ENCODE results near the gene EPS8L3.
"Not testable (repeated sequence)": the region's sequence is repeated elsewhere in the genome, so short reads cannot be mapped to it uniquely, and the experiment has no call there.

Gene EPS8L3

DNA sequence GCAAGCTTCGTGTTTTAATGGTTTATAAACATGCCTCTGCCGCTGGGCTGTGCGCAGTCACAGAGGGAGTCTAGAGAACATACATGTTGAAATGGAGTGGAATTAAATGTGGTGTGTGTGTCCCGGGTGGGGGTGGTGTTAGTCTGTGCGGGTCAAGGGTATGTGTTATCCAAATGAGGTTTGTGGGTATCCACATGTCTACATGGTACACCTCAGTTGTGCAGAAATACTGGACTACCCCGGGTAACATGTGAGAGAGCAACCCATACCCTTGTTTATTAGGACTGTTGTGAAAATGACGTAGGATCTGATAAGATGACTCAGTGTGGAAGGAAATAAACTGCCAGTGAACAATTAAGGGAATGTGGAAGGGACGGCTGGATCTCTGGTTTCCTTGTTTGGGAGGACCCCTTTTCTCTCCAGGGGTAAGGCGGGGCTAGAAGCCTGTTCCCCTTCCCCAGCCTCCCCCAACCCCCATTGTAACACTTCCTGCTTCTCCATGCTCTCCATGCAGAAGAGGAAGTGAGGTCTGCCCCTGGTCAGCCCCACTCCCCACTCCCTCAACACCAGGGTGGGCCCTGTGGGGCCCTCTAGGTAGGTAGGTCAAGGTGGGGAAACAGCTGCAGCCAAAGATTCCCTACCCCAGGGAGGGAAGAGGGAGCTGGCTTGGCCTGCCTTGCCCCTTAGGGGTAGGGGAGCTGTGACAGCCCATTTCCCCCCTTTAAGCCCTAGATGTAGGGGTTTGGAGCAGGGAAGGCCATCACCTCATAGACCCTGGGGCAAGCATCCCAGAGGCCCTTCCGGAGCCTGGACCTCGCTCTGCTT lies 690 bp downstream of the EPS8L3 start:
- no peak for DNase-seq

DNA sequence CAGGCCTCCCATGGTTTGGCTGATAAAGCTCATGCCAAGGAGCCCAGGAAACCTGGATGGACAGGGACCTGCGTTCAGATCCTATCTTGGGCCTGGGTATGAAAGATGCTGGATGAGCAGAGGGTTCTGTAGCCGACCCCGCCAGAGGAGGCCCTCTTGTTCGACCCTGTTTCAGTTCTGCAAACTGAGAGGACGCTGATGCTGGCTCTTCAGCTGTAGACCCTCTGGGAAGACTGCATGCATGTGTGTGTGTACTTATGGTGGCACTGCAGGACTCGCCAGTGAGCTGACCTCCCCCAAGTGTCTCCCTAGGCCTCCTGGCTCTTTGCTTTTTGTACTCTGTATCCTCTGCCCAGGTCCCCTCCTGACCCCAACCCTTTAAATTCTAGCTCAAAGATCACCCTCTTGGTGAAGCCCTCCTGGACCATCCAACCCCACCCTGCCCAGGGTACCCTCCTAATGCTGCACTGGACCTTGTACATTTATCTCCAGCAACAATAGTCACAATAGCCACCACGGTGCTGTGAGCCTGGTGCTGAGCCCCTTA lies 1.6 kb downstream of the EPS8L3 start:
- DNase-seq = no peak

DNA sequence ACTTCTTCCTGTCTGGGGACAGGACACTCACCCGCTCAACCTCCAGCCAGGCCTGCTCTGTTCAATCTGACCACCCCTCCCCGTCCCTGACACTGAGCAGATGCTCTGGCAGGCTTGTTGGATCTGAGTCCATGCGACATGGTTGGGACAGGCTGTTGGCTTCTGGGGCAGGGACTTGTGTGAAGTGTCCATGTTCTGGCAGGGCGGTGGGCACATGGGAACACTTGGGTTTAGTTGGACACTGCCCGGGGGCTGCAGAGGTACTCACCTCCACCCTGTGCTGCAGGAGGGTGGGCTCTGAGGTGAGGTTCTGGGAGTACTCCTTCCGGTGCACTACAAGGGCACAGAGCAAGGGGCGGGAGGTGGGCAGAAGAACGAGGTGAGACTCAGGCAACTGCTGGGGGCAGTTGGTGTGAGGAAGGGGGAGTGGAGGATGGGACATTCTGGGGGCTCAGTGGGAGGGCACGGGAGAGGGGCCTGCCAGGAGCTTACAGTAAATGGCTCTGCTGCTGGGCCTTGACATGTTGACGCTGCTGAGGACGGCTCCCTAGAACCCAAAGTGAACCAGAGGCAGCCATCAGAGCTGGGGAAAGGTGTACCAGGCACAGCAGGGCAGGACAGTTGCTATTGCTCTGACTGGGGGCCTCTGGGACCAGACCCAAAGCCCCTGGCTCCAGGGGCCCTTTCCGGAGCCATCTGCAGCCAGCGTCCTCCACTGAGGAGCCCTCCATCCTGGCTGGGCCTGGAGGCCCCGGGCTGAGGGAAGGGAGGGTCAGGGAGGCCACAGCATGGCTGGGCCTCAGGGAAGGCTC lies 2.3 kb downstream of the EPS8L3 start:
- DNase-seq = no peak

DNA sequence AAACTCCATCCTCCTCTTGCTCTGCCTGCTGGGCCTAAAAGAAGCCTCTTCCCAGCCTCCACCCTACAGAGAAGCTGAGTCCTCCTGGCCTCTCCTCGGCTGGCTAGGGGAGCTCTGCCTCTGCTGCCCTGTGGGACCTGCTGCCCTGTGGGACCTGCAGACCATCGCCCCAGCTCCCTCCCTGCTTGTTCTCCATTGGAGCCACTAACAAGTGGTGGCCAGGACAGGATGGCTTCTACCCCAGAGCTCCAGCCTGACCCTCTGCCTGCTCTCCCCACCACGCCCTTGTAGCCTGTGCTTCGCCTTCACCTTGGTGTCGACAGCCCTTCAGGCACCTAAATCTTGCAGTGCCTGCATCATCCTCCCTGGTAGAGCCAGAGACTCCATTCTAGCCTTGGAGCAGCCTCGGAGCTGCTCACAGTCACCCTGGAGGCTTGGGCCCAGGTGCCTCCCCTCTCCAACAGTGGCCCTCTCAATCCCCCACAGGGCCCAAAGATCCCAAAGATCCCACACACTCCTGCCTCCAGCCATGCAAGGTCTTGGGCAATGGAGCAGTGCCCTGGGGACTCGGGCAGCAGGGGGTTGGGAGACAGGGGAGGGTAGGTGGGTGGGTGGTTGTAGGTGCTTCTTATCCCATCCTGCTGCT lies 3.0 kb downstream of the EPS8L3 start:
- no peak for DNase-seq

DNA sequence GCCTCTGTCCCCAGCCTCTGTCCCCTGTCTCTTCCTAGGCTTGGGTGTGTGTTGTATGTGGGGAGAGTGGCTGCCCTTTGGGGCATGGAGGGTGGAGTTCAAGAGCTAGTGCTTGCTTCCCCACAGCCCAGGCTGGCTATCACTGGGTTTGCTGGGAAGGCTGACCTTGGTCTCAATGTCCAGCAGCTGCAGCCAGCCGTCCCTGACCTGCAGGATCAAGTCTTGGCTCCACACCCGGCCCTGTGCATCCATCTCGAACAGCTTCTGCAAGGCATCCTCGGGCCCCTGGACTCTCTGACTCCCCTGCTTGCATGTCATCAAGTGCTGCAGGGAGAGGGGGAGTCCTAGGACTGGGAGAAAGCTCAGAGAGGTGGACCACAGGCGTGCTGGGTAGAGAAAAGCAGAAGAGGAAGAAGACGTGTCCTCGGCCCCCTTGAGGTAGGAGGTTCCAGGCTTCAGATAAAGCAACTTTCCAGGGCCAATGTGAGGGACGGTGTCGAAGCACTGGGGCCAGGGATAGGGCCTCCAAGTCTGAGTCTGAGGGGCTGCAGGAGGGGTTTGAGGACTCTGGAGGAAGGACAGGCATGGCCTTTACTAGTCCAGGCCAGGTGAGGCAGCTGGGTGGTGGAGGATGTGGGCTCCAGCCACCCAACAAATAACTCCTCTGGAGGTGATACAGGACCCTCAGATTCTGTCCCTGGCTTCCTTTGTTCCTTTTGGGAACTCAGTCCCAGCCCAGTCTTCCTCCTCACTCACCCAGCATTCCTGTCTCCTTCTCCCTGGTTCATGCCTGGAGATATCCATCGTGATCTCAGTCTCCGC lies 4.0 kb downstream of the EPS8L3 start:
- no peak for DNase-seq

DNA sequence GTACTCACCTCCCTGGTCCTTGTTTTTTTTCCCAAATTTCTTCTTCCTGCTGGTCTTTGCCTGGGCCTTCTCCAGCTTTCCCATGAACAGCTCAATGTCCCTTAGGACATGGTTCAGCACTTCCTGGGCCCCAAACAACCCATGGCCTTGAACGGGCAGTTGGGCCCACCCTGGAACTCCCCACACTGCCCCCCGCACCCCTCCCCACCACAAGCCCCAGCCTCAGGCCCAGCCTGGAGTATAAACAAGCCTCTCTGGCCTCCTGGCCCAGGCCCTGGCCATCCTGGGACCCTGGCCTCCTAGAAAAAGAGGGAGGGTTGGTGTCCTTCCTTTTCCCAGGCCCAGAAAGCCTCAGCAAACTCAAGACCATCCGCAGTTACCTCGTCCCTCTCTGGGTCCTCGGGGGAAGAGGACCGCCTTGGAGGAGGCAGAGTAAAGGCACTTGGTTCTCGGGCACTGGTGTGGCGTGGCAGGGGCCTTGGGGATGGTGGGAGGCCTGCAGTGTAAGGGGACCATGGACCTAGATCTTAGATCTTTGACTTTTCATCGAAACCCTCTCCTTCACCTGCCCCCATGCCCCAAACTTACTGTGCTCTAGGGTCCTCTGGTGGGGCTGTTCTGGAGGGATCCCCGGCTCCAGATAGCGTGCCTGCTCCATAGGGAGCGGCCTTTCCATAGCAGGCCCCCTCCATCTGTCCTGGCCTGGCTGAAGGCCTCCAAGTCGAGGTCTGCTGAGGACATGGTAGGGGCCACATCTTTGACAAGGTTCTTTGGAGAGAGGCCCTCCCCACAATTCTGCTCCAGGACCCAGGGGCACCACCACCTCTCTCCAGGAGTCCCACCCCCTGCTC lies 5.6 kb downstream of the EPS8L3 start:
- no peak for DNase-seq

DNA sequence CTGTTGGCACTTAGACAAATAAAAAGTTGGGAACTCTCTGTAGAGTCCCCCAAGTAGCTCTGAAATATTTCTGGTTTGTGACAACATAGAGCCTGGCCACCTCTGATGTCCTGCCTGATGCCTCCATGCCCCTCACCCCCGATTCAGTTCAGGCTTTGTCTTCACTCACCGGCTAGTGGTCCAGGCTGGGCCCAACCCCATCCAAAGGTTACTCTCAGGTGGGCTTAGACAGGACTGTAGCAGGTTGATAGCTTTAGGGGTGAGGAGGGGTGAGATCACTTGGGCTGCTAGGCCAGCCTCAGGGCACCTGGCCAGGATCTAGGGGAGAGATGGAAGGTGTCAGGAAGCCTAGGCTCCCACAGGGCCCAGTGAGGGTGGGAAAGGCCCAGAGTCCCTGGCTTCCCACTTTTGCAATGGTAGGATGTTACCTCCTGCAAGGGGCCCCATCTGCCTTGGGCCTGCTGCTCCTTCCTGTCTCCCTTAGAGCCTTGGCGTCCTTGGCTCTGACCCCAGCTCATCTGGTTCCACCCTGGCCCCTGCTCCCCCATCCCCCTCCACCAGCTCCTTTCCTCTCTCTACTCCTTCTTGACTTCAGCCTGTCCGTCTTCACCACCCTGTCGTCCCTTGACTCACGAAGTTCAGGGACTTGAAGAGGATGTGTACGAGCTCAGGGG lies 6.7 kb downstream of the EPS8L3 start:
- DNase-seq = no peak

DNA sequence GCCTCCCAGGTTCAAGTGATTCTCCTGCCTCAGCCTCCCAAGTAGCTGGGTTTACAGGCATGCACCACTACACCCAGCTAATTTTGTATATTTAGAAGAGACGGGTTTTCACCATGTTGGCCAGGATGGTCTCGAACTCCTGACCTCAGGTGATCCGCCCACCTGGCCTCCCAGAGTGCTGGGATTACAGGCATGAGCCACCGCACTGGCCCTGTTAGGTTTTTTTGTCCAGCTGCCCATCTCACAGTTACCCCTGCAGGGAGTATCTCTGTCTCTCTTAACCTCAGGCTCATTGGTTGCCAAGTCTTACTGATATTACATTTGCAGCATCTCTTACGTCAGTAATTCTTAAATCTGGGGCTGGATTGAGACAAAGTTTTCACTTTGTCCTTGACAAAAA lies 7.4 kb downstream of the EPS8L3 start:
- not testable (repeated sequence) for DNase-seq

DNA sequence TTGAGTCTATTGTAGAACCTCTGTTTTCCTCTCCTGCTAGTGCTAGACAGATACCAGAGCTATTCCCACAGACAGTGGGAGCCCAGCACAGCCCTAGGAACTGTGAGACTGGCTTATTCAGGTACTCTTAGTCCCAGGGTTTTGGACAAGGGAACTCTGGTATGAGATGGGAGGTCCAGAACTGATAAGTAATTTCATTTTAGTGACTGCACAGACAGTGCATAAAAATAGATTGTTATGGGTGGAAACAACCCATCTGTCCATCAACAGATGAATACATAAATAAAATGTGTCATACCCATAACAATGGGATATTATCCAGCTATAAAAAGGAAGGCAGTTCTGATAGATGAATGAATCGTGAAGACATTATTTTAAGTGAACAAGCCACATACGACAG lies 9.0 kb downstream of the EPS8L3 start:
- DNase-seq = no peak

DNA sequence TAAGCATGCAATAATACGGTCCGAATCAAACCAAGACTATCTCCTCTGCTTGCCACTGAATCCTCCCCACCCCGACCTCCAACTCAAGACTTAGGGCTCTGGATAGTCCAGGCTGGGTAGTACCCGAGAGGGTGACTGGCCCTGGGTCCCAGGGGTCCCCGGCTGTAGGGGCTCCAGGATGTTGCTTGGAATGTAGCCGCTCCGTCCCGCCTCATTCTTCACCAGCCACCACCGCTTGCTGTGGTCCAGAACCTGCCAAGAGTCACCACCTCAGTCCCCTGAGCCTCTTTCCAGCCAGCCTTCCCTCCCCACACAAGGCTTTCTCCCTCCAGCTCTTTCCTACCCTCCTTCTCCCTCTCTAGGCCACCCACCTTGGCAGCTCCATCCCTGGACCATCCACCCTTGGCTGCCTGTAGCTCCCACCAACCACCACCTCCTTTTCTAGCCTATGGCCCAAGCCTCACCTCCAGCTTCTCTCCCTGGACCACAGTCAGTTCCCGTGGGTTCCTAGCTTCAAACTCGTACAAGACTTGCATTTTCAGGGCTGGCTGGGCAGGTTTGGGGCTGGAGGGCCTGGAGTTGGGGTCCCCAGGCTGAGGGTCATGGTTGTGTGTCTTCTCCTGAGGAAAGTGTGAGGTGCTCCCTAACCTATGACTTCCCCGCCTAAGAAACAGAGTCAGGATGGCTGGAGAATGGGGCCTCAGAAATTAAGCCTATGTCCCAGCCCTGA lies 12.0 kb downstream of the EPS8L3 start:
- no peak for DNase-seq

DNA sequence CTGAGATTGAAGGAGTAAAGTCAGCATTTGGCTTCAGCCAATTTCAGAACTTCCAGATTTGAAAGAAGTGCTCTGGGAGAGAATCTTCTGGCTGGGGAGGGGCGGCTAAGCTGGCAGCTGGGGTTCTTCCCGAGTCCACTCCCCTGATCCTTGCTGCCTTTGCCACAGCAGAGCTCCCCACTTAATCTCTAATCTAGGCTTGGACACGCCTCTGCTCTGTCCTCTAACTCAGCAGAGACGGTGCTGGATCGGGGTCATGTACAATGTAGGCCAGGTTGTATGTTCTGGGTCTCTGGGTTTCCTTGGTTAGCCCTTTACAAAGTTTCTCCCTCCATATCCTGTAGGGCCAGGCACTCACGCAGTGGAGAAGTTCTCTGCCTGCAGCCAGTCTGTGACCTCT lies 12.8 kb downstream of the EPS8L3 start:
- no peak for DNase-seq

DNA sequence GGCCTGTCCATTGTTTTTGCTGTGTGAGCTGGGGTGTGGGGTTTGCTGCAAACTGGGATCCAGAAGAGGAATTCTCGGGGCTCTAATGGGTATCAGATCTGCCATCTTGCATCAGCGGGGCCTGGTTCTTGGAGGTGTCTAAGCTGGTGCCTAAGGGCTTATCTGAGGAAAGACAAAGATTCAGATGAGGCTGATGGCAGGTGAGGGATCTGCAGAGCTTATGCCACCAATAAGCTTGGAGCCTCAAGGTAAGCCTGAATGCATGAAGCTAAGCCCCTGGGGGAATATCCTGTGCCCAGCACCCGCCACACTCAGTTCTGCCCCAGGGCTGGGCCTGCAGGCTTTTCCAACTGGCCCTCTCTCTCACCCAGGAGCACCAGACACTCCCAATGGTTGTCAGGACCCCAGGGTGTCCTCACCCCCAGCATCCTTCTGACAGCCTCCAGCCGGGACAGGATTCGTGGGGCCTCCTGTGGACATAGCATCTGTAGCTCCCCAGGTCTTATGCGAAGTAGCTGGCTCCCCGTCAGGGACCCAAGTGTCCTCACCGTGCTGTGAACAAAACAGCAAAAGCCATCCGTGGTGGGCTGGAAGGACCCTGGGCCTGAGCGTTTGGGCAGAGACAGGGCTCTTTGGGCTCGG lies 13.4 kb downstream of the EPS8L3 start:
- no peak for DNase-seq

DNA sequence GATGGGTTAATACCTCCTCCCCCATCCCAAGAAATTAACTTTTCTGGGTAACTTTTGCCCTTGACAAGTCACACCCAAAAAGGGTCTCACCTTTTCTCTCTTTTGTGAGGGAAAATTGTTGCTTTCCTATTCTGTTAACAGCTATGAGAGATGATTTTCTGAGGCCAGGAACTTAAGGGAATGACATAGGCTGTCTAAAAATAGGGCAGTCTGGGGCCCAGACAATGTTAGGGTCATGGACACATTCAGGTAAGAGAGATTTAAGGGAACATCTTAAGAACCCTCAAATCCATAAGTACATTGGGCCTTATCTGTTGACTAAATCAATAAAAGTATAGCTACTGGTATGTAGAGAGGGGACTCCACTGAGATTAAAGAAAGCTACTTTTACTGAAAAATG lies 14.5 kb downstream of the EPS8L3 start:
- DNase-seq = no peak

DNA sequence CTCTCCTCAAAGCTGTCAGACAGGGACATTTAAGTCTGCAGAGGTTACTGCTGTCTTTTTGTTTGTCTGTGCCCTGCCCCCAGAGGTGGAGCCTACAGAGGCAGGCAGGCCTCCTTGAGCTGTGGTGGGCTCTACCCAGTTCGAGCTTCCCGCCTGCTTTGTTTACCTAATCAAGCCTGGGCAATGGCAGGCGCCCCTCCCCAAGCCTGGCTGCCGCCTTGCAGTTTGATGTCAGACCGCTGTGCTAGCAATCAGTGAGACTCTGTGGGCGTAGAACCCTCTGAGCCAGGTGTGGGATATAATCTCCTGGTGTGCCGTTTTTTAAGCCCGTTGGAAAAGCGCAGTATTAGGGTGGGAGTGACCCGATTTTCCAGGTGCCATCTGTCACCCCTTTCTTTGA lies 15.4 kb downstream of the EPS8L3 start:
- not testable (repeated sequence) for DNase-seq

DNA sequence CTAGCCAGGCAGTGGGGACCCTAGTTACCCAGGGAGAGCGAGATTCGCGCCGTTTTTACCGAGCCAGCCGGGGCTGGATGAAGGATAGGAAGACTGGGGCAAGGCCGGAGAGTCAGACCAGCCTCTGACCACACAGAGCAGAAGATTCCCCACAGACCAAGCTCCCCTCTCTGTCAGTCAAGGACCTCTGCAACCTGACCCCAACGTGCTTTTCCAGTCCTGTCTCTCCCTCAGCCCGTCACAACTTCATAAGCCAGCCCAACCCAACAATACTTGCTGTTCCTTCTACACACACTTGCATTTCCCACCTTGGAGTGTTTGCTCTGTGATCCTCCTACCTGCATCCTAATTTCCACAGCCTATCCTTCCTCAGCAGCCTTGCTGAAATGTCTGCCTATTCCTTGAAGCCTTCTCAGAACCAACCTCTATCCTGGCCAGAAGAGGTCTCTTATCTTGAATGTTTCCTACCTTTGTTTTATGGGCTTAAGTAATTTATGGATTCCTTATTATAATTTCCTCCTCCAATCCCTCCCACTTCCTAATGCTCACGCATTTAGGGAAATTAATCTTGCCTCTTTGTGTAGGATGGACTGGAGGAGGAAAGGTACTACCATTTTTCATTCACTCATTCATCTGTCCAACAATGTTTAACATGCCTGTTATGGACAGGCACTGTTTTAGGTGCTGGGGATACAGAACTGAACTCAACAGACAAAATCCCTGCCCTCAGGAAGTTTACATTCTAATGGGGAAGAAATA lies 22.9 kb downstream of the EPS8L3 start, which contains the start of gene GSTM3:
Gene GSTM3, minus strand, starts transcription at position 424 of the 759 bp plus-strand sequence. CDS start 751 bp downstream, outside the sequence.
- DNase-seq = no peak

DNA sequence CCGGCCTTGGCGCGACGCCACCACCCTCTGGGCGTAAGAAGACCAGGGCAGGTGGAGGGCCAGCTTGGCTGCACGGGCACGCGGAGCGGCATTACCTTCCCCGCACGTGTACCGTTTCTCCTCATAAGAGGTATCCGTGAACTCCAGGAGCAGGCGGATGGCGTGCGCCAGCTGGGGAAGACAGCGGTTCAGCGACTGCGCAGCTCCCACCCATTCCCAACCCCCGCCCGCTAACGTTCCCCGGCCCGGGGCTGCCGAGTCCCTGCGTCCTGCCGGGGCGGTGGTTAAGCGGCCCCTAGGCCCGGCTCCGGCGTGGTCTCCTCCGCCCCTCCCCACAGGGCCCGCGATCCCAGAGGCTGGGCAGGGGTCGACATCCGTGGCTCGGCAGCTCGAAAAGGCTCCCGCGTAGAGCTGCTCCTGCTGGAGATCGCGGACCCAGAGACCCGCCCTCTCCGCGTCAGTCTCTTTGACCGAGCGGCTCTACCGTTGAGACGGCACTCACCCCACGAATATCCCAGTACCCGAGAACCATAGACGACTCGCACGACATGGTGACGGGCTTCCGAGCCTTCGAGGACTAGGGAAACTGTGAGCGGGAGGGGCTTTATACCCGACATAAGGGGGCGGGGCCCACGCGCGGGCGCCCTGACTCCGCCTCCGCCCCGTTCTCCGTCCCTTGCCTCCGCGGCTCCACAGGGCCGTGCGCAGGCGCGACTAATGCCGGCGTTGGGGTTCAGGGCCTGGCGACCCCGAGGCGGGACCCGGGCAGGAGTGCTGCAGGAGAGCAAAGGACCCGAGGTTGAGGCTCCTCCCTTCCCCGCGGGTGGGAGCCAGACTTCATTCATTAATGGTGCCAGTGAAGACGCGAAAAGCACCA lies 23.7 kb downstream of the EPS8L3 start:
- DNase-seq = no peak

DNA sequence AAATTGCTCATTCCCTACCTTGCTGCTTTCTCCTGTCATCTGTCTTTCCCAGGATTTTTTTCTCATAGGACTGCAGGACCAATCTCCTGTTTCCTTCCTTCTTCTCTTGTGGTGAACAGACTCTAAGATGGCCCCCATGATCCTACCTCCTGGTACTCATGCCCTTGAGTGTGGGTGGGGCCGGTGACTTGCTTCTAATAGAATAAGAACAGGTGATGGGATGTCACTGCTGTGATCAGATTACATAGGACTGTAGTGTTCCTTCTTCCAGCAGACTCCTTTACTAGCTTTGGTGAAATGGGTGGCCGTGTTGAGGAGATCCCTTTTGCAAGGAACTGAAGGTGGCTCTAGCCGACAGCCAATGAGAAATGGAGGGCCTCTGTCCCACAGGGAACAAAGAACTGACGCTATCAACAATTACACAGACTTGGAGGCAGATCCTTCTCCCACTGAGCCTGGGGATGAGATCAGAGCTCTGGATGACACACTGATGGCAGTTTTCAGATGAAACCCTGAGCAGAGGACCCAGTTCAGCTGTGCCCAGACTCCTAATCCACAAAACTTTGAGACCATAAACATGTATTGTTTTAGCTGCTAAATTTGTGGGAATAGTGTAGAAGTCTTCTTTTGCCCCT lies 30.4 kb downstream of the EPS8L3 start:
- no peak for DNase-seq
